Measurements from ENCODE around the gene SEC22A. TPM values are rescaled to one million over a fixed set of nuclear protein-coding genes. Genes with fewer than 3 reads are reported as not detected.

SEC22A gene
- total and polyA plus RNA-seq, 10 of the 15 experiments (the other 5 are each of a cell fraction or from before 2014, with no cell fraction given) = 19.3 to 70.3 (median 36.7) TPM

DNA sequence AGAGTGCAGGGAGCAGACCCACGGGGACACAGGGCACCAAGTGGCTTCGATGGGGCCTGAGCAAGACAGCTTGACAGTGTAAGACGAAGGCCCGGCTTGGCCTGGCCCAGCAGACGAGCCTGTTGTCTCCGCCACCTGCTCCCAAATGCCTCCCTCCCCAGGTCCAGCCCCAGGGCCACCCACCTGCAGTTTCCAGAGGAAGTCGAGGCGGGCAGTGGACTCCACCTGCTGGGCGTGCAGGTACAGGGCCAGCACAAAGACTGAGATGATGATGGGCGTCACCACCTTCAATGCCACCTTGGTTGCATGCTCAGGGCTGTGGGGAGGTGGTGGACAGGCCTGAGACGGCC lies 94.1 kb downstream of the SEC22A start (continued):
- TF ChIP-seq SRF (IDR thresholded peaks at IDR 0.05; ENCODE audit: low read depth in 2 of 2, low read length in 2 of 2) = no peak
- TF ChIP-seq FOXM1 (IDR thresholded peaks at IDR 0.05; ENCODE audit: low read depth, low read length) = no peak
- no peak for TF ChIP-seq EGR1 (IDR thresholded peaks at IDR 0.05; ENCODE audit: borderline replicate concordance in 1 of 2, low read depth in 2 of 2, low read length in 2 of 2)
- TF ChIP-seq CHD1 (IDR thresholded peaks at IDR 0.05; ENCODE audit: low read depth, low read length) = no peak
- no peak for TF ChIP-seq ETV6 (conservative IDR thresholded peaks at IDR 0.05 in 1 of 2, IDR thresholded peaks at IDR 0.05 in 1 of 2; ENCODE audit: borderline replicate concordance in 1 of 2, low read depth in 1 of 2)

DNA sequence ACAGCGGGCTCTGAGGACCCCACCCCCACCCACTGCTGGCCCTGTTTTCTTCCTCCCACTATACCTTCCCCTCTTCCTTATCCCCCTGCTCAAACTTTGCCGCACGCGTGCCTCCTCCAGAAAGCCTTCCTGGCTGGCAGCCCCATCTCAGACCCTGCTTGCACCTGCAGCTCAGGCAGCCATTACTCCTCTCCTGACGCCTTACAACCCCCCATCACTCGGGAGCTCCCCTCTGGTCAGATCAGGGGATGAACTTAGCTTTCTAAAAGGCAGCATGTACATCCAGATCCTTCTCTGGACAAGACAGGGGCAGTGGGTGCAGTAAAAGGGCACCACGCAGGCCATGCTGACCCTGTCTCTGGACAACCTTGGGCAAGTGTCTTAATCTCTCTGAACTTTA lies 94.5 kb downstream of the SEC22A start:
- 44% methylated on average over 7 of the region's 7 CpGs for WGBS (ENCODE audit: insufficient coverage, insufficient replicate concordance, low lambda C conversion rate, missing lambda C conversion rate)
- ChIA-PET SMC1A (ENCODE audit: uncharacterized antibody, unreplicated experiment) (no interaction called here), POLR2A (no interaction called here), RAD21 (ENCODE audit: unreplicated experiment) (no interaction called here), CTCF (no interaction called here)
- no peak overlapping the region for H3K27ac ChIP-seq (ENCODE audit: control insufficient read depth, insufficient read depth)
- H3K27me3 ChIP-seq (replicated peaks in 1 of 2; ENCODE audit: control insufficient read depth in 2 of 2, insufficient read depth in 2 of 2, low read length in 1 of 2) = no peaks in the 10 kb centered on the region; a peak in 1 of 4 replicates
- TF ChIP-seq BCL11A (IDR thresholded peaks at IDR 0.05; ENCODE audit: low read depth, low read length) (no peak), ASH2L (IDR thresholded peaks at IDR 0.05; ENCODE audit: borderline replicate concordance, low read depth) (no peak), YY1 (IDR thresholded peaks at IDR 0.05; ENCODE audit: low read depth, low read length) (no peak), ZNF217 (IDR thresholded peaks at IDR 0.05) (no peak), SIN3A (IDR thresholded peaks at IDR 0.05; ENCODE audit: low read depth, low read length) (no peak), EP300 (IDR thresholded peaks at IDR 0.05; ENCODE audit: borderline replicate concordance in 1 of 2, control insufficient read depth in 1 of 2, low read depth in 2 of 2, low read length in 2 of 2) (no peak), SMAD5 (IDR thresholded peaks at IDR 0.05; ENCODE audit: low read depth) (no peak), HCFC1 (IDR thresholded peaks at IDR 0.05; ENCODE audit: low read length) (no peak), MYB (IDR thresholded peaks at IDR 0.05; ENCODE audit: borderline replicate concordance, low read depth, low read length) (no peak), STAT3 (IDR thresholded peaks at IDR 0.05; ENCODE audit: low read depth, low read length) (no peak), PML (IDR thresholded peaks at IDR 0.05; ENCODE audit: low read length) (no peak), TCF7 (IDR thresholded peaks at IDR 0.05; ENCODE audit: borderline replicate concordance) (no peak), CHD2 (IDR thresholded peaks at IDR 0.05; ENCODE audit: borderline replicate concordance, low read depth, low read length) (no peak), JUND (IDR thresholded peaks at IDR 0.05; ENCODE audit: low read depth, low read length) (no peak), ETV6 (conservative IDR thresholded peaks at IDR 0.05 in 1 of 2, IDR thresholded peaks at IDR 0.05 in 1 of 2; ENCODE audit: borderline replicate concordance in 1 of 2, low read depth in 1 of 2) (no peak), NBN (IDR thresholded peaks at IDR 0.05) (no peak)
- TF ChIP-seq, protein P1, sequence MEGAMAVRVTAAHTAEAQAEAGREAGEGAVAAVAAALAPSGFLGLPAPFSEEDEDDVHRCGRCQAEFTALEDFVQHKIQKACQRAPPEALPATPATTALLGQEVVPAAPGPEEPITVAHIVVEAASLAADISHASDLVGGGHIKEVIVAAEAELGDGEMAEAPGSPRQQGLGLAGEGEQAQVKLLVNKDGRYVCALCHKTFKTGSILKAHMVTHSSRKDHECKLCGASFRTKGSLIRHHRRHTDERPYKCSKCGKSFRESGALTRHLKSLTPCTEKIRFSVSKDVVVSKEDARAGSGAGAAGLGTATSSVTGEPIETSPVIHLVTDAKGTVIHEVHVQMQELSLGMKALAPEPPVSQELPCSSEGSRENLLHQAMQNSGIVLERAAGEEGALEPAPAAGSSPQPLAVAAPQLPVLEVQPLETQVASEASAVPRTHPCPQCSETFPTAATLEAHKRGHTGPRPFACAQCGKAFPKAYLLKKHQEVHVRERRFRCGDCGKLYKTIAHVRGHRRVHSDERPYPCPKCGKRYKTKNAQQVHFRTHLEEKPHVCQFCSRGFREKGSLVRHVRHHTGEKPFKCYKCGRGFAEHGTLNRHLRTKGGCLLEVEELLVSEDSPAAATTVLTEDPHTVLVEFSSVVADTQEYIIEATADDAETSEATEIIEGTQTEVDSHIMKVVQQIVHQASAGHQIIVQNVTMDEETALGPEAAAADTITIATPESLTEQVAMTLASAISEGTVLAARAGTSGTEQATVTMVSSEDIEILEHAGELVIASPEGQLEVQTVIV (IDR thresholded peaks at IDR 0.05; ENCODE audit: borderline replicate concordance, partially characterized antibody) = no peak
- TF ChIP-seq, protein P2, sequence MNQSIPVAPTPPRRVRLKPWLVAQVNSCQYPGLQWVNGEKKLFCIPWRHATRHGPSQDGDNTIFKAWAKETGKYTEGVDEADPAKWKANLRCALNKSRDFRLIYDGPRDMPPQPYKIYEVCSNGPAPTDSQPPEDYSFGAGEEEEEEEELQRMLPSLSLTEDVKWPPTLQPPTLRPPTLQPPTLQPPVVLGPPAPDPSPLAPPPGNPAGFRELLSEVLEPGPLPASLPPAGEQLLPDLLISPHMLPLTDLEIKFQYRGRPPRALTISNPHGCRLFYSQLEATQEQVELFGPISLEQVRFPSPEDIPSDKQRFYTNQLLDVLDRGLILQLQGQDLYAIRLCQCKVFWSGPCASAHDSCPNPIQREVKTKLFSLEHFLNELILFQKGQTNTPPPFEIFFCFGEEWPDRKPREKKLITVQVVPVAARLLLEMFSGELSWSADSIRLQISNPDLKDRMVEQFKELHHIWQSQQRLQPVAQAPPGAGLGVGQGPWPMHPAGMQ (IDR thresholded peaks at IDR 0.05; ENCODE audit: borderline replicate concordance) = no peak
- intact Hi-C loops (cut with micrococcal nuclease; ENCODE audit: unreplicated experiment) (no loop called here), in situ Hi-C loops (cut with MboI) (no loop called here)
- H3K4me1 ChIP-seq (ENCODE audit: control insufficient read depth, insufficient read depth, low read length) = no peaks in the 10 kb centered on the region
- H3K9me3 ChIP-seq (replicated peaks; ENCODE audit: control insufficient read depth, insufficient read depth, low read length) = no peaks in the 10 kb centered on the region
- H3K4me3 ChIP-seq = no peak overlapping the region
- ATAC-seq (no peak), FAIRE-seq (no peak), DNase-seq (ENCODE audit: low read depth, low spot score) (no peak)
- no TSS peak for BruUV-seq (replicated peaks)
- H3K36me3 ChIP-seq (ENCODE audit: control insufficient read depth in 2 of 2, insufficient read depth in 2 of 2, low read length in 1 of 2) = no peaks in the 10 kb centered on the region
- H3K9ac ChIP-seq (ENCODE audit: control insufficient read depth, insufficient read depth, low read length) = no peak overlapping the region
- no peaks in the 10 kb centered on the region for H3K79me2 ChIP-seq (ENCODE audit: control insufficient read depth, insufficient read depth, low read length)
- H4K20me1 ChIP-seq (ENCODE audit: control insufficient read depth, insufficient read depth) = no peaks in the 10 kb centered on the region
- no peak overlapping the region for H2AFZ ChIP-seq (ENCODE audit: control insufficient read depth, low read depth, low read length)
- H3K4me2 ChIP-seq (ENCODE audit: control insufficient read depth, insufficient read depth) = no peak overlapping the region

Measured in GM12878 (cell line).